ENCODE data around the gene ANKRD39.

Gene ANKRD39

GRCh38 chr2:96828874-96829273 lies 28.9 kb downstream of the ANKRD39 start:
- ChIA-PET POLR2A (interaction anchor here (0.7 kb wide), 1 partner anchor 87 kb away, joined by 4 read pairs; no protein-coding TSS in a partner anchor), CTCF (no interaction called here)
- DNase-seq (ENCODE audit: low read depth, low spot score), result no peak

GRCh38 chr2:96828436-96828835 lies 29.4 kb downstream of the ANKRD39 start:
- no peak for DNase-seq (ENCODE audit: low read depth, low spot score)
- H3K4me3 ChIP-seq (ENCODE audit: low read depth, low read length), result no peak overlapping the region
- POLR2A ChIA-PET, result no interaction called here
- no peak for TF ChIP-seq CTCF (IDR thresholded peaks at IDR 0.05; ENCODE audit: insufficient read depth, low read length, missing control alignments)
- CTCF ChIA-PET, result no interaction called here

More at GRCh38 chr2:96828874-96829273, 28.9 kb downstream of the ANKRD39 start:
- TF ChIP-seq CTCF (IDR thresholded peaks at IDR 0.05; ENCODE audit: insufficient read depth, low read length, missing control alignments), result no peak
- H3K4me3 ChIP-seq (ENCODE audit: low read depth, low read length), result no peak overlapping the region

GRCh38 chr2:96826546-96827278 lies 31.1 kb downstream of the ANKRD39 start:
- DNase-seq (ENCODE audit: low read depth, low spot score), result no peak

GRCh38 chr2:96825057-96825456 lies 32.8 kb downstream of the ANKRD39 start:
- DNase-seq (ENCODE audit: low read depth, low spot score), result no peak
- no peak overlapping the region for H3K4me3 ChIP-seq (ENCODE audit: low read depth, low read length)
- ChIA-PET POLR2A (interaction anchor here (1.1 kb wide), 1 partner anchor 8 kb away, joined by 4 read pairs; no protein-coding TSS in a partner anchor), CTCF (interaction anchor here (1.0 to 1.5 kb wide), 5 partner anchors 9 to 134 kb away, joined by 3 to 7 read pairs (median 4); partner anchors contain the start of genes ANKRD39 and CNNM3)
- TF ChIP-seq CTCF (IDR thresholded peaks at IDR 0.05; ENCODE audit: insufficient read depth, low read length, missing control alignments), result no peak

More at GRCh38 chr2:96826546-96827278, 31.1 kb downstream of the ANKRD39 start:
- H3K4me3 ChIP-seq (ENCODE audit: low read depth, low read length), result no peak overlapping the region
- POLR2A ChIA-PET, result no interaction called here
- CTCF ChIA-PET, result interaction anchor here (1.1 kb wide), 1 partner anchor 124 kb away, joined by 3 read pairs; no protein-coding TSS in a partner anchor
- no peak for TF ChIP-seq CTCF (IDR thresholded peaks at IDR 0.05; ENCODE audit: insufficient read depth, low read length, missing control alignments)

GRCh38 chr2:96824079-96824870 lies 33.5 kb downstream of the ANKRD39 start:
- peak; percentile 44 for DNase-seq (ENCODE audit: low read depth, low spot score)
- POLR2A ChIA-PET, result interaction anchor here (1.1 kb wide), 1 partner anchor 9 kb away, joined by 4 read pairs; no protein-coding TSS in a partner anchor
- CTCF ChIA-PET, result interaction anchor here (1.0 to 1.5 kb wide), 6 partner anchors 8 to 135 kb away, joined by 3 to 7 read pairs (median 4); partner anchors contain the start of genes ANKRD39 and CNNM3
- H3K4me3 ChIP-seq (ENCODE audit: low read depth, low read length), result no peak overlapping the region
- TF ChIP-seq CTCF (IDR thresholded peaks at IDR 0.05; ENCODE audit: insufficient read depth, low read length, missing control alignments), result no peak

- no peak overlapping the region for H3K4me3 ChIP-seq (ENCODE audit: low read depth, low read length)
- no peak for TF ChIP-seq CTCF (IDR thresholded peaks at IDR 0.05; ENCODE audit: insufficient read depth, low read length, missing control alignments)
- CTCF ChIA-PET, result interaction anchor here (1.0 to 1.5 kb wide), 2 partner anchors 35 to 38 kb away, joined by 3 to 7 read pairs; partner anchors contain the start of gene ANKRD39
- POLR2A ChIA-PET, result no interaction called here
- DNase-seq (ENCODE audit: low read depth, low spot score), result no peak
These were observed 34.6 kb downstream of the ANKRD39 start for GRCh38 chr2:96823198-96823597.
